Measurements from ENCODE around the gene SMG1. TPM values are rescaled to one million over a fixed set of nuclear protein-coding genes. Genes with fewer than 3 reads are reported as not detected.
"Not testable (repeated sequence)": the region's sequence is repeated elsewhere in the genome, so short reads cannot be mapped to it uniquely, and the experiment has no call there.

Gene SMG1
- total RNA-seq, 2 experiments from 2014 or later, result 128 to 137 TPM

GRCh38 chr16:18784917-18785623 lies 141.1 kb downstream of the SMG1 start:
- ChIA-PET CTCF (interaction anchor here (0.8 kb wide), 1 partner anchor 16 kb away, joined by 3 read pairs; the partner anchor contains the start of gene ARL6IP1), POLR2A (interaction anchor here (0.5 kb wide), 1 partner anchor 1254 kb away, joined by 4 read pairs; no protein-coding TSS in a partner anchor)
- Mint-ChIP-seq H3K36me3 (ENCODE audit: low read depth) (peaks cover 74% of the 10 kb centered on the region), H3K4me3 (peak overlapping the region; percentile 20), H3K27me3 (no peaks in the 10 kb centered on the region), H3K4me1 (peaks cover 59% of the 10 kb centered on the region), H3K9me3 (no peaks in the 10 kb centered on the region), H3K27ac (peak overlapping the region; percentile 22)
- no peak for DNase-seq

DNA sequence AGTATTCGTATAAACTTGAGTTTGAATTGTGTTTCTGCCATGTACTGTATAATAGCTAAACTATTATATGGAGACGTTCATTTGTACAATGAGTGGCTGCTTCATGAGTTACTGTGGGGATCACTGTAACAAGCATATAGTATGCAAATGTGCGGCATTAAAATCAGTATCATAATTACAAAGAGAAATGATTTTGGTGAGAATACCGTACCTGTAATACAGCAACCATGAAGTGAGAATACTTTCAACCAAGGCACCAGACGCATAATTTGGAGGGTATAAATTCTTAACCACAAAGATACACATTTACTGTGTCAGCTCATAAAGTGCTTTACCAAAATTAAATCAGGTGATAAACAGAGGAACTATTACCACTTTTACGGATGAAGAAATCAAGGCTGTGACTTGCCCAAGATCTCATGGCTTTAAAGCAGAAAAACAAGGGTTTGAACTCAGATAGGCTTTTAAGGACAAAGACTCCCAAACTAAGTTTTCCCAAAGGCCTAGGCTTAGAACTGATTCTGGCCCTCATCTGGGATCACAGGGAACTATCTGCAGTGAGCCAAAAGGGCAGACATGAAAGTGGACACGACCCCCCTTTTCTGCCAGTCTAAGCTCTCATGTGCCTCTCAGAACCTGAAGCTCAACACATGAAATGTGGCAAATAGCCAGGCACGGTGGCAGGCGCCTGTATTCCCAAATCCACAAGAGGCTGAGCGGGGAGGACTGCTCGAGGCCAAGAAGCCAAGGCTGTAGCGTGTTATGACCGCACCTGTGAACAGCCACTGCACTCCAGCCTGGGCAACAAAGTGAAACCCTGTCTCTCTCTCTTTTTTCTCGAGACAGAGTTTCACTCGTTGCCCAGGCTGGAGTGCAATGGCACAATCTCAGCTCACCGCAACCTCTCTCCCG lies 142.5 kb downstream of the SMG1 start:
- Mint-ChIP-seq H3K4me3 (no peak overlapping the region), H3K36me3 (ENCODE audit: low read depth) (peaks cover 60% of the 10 kb centered on the region), H3K27ac (peak overlapping the region; percentile 63), H3K4me1 (peaks cover 53% of the 10 kb centered on the region), H3K27me3 (no peaks in the 10 kb centered on the region), H3K9me3 (no peaks in the 10 kb centered on the region)
- ChIA-PET CTCF (no interaction called here), POLR2A (no interaction called here)
- DNase-seq, result no peak

DNA sequence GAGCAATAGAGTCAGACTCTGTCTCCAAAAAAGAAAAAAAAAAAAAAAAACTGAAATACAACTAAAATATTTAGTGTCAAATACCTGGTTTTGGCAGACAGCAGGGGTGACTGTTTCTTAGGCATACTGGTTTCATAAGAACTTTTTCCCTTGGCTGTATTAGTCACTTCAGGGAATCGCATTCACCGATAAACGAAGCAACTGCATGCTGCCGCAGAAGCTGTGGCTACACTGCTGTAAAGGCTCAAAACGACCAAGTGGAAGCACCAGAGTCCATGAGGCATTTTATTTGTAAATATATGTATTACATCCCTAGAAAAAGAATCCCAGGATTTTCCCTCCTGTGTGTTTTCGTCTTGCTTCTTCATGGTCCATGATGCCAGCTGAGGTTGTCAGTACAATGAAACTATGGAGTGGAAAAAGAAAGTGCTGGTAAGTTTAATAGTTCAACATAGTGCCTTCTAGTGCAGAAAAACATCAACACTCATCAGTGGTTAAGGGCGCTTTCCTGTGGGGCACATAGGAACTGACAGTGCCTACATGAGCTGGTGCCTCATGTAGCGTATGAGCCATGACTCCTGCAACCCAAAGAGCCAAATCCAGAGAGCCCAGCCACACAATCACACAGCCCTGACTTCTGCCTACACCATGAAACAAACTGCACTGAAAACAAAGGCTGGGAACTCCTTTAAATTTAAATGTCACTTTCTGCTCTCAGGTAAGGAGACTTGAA lies 143.3 kb downstream of the SMG1 start:
- Mint-ChIP-seq H3K4me3 (no peak overlapping the region), H3K9me3 (no peaks in the 10 kb centered on the region), H3K36me3 (ENCODE audit: low read depth) (peaks cover 52% of the 10 kb centered on the region), H3K27me3 (no peaks in the 10 kb centered on the region), H3K4me1 (peaks cover 45% of the 10 kb centered on the region), H3K27ac (peak overlapping the region; percentile 63)
- CTCF ChIA-PET, result no interaction called here
- peak; percentile 28 for DNase-seq
- POLR2A ChIA-PET, result no interaction called here

DNA sequence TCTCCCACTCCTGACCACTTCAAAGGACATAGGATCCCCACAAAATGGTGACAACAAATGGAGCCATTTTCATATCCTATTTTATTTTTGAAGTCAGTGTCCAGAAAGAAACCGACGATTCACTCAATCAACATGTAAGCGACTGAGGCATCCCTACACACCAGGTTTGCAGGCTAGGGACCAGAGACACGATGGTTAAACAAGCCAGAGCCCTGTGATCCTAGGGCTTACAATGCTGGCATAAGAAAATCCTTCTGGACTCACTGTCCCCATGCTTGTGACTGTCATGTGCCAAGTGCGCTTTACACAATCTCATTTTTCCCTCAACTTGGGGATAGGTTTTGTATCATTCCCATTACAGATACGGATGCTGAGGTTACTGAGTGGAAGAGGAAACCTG lies 145.0 kb downstream of the SMG1 start:
- H3K4me3 Mint-ChIP-seq, CTCF ChIA-PET, DNase-seq, POLR2A ChIA-PET, H3K27ac Mint-ChIP-seq, H3K27me3 Mint-ChIP-seq, H3K9me3 Mint-ChIP-seq: not testable (repeated sequence)
- Mint-ChIP-seq H3K4me1 (peaks cover 30% of the 10 kb centered on the region), H3K36me3 (ENCODE audit: low read depth) (peaks cover 37% of the 10 kb centered on the region)

GRCh38 chr16:18780460-18781026 lies 145.7 kb downstream of the SMG1 start:
- CTCF ChIA-PET, H3K4me3 Mint-ChIP-seq, H3K27ac Mint-ChIP-seq, POLR2A ChIA-PET, H3K27me3 Mint-ChIP-seq, H3K9me3 Mint-ChIP-seq, DNase-seq: not testable (repeated sequence)
- H3K4me1 Mint-ChIP-seq, result peaks cover 24% of the 10 kb centered on the region
- H3K36me3 Mint-ChIP-seq (ENCODE audit: low read depth), result peaks cover 30% of the 10 kb centered on the region

- H3K9me3 Mint-ChIP-seq; POLR2A ChIA-PET; CTCF ChIA-PET; DNase-seq; H3K36me3 Mint-ChIP-seq (ENCODE audit: low read depth); H3K4me3 Mint-ChIP-seq; H3K4me1 Mint-ChIP-seq; H3K27ac Mint-ChIP-seq; H3K27me3 Mint-ChIP-seq: not testable (repeated sequence)
Measured at GRCh38 chr16:18777664-18778063, 148.5 kb downstream of the SMG1 start.

GRCh38 chr16:18776334-18776733 lies 149.9 kb downstream of the SMG1 start:
- H3K4me3 Mint-ChIP-seq; DNase-seq; H3K4me1 Mint-ChIP-seq; CTCF ChIA-PET; H3K27ac Mint-ChIP-seq; H3K9me3 Mint-ChIP-seq; H3K27me3 Mint-ChIP-seq; POLR2A ChIA-PET; H3K36me3 Mint-ChIP-seq (ENCODE audit: low read depth): not testable (repeated sequence)

DNA sequence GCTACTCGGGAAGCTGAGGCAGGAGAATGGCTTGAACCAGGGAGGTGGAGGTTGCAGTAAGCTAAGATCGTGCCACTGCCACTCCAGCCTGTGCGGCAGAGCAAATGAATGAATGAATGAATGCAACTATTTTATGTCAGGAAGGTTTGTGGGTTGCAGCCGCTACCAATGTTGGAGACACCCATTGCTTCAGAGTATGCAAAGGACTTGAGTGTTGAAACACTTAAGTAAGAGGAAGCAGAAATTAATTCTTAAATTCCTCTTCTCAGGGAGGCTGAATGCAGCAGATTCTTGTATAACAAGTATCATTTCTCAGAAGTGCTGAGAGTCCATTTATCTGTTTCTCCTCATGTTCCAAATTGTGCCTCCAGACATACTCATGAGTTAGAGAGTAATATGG lies 151.6 kb downstream of the SMG1 start:
- CTCF ChIA-PET, H3K4me1 Mint-ChIP-seq: not testable (repeated sequence)

GRCh38 chr16:18772171-18772570 lies 154.0 kb downstream of the SMG1 start:
- H3K9me3 Mint-ChIP-seq, H3K27me3 Mint-ChIP-seq, CTCF ChIA-PET, POLR2A ChIA-PET, H3K4me3 Mint-ChIP-seq, H3K27ac Mint-ChIP-seq, DNase-seq: not testable (repeated sequence)
- H3K36me3 Mint-ChIP-seq (ENCODE audit: low read depth), result peaks cover 13% of the 10 kb centered on the region
- H3K4me1 Mint-ChIP-seq, result peaks cover 18% of the 10 kb centered on the region

More for the DNA sequence above, 151.6 kb downstream of the SMG1 start:
- H3K27ac Mint-ChIP-seq, H3K9me3 Mint-ChIP-seq, H3K4me3 Mint-ChIP-seq, H3K27me3 Mint-ChIP-seq, POLR2A ChIA-PET, DNase-seq: not testable (repeated sequence)
- H3K36me3 Mint-ChIP-seq (ENCODE audit: low read depth), result peaks cover 13% of the 10 kb centered on the region

GRCh38 chr16:18770336-18770962 lies 155.8 kb downstream of the SMG1 start:
- Mint-ChIP-seq H3K4me1 (peaks cover 24% of the 10 kb centered on the region), H3K36me3 (ENCODE audit: low read depth) (peaks cover 13% of the 10 kb centered on the region)
- H3K4me3 Mint-ChIP-seq, H3K27ac Mint-ChIP-seq, H3K27me3 Mint-ChIP-seq, DNase-seq, CTCF ChIA-PET, POLR2A ChIA-PET, H3K9me3 Mint-ChIP-seq: not testable (repeated sequence)

DNA sequence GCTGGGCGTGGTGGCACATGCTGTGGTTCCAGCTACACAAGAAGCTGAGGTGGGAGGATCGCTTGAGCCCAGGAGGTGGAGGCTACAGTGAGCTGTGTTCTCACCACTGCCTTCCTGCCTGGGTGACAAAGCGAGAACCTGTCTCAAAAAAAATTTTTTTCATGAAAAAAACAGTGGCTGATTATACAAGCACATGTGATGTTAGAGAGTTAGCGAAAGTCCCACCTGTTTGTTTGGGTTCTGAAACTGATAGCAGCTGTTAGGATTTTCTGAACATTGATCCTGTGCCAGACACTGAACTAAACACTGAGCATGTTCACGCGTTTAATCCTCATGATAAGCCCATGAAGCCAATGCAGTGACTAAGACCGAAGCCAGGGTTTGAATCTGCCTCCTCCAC lies 159.0 kb downstream of the SMG1 start:
- POLR2A ChIA-PET, H3K9me3 Mint-ChIP-seq, H3K4me3 Mint-ChIP-seq, H3K27me3 Mint-ChIP-seq: not testable (repeated sequence)
- Mint-ChIP-seq H3K36me3 (ENCODE audit: low read depth) (peaks cover 12% of the 10 kb centered on the region), H3K4me1 (peaks cover 27% of the 10 kb centered on the region), H3K27ac (peak overlapping the region; percentile 83)
- DNase-seq, result peak; percentile 63
- CTCF ChIA-PET, result interaction anchor here (1.4 kb wide), 1 partner anchor 34 kb away, joined by 4 read pairs; the partner anchor contains the start of gene ARL6IP1

GRCh38 chr16:18762713-18763112 lies 163.5 kb downstream of the SMG1 start:
- POLR2A ChIA-PET; H3K4me3 Mint-ChIP-seq; H3K27ac Mint-ChIP-seq; H3K9me3 Mint-ChIP-seq; DNase-seq; H3K27me3 Mint-ChIP-seq; CTCF ChIA-PET; H3K36me3 Mint-ChIP-seq (ENCODE audit: low read depth): not testable (repeated sequence)
- peaks cover 26% of the 10 kb centered on the region for H3K4me1 Mint-ChIP-seq
